Stimulated activated CD4-positive, alpha-beta T cell treated with anti-CD3 and anti-CD28 coated beads, Interleukin-12 subunit alpha, Interleukin-12 subunit beta, amount 100 ng/mL, for 24 hours (primary cell): ENCODE results near the gene CPEB4.

Source experiments
- DNase-seq, 2 experiments: peaks; one replicate each; pipeline ENCODE4 v3.0.0-alpha.2; 2020; ENCODE audit warnings: low read depth in 2 of 2

The CPEB4 gene

DNA sequence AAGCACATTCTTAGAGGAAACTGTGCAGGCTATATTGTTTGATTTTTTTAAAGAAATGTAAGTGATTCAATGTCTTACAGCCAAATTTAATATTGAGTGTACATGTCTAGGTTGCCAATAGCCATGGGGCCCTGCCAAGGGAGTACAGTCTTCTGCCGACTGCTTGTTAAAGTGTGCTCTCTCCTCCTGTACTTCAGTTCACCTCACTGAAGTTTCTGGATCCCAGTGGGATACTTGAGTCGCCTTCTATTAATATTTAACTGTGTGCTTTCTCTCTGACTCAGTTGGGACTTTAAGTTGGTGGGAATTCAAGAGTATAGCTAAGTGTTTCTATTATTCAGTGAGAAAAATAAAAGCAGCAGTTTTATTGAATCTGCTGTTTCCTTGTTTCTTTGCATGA, 56.4 kb downstream of the CPEB4 start:
- no peak for DNase-seq

DNA sequence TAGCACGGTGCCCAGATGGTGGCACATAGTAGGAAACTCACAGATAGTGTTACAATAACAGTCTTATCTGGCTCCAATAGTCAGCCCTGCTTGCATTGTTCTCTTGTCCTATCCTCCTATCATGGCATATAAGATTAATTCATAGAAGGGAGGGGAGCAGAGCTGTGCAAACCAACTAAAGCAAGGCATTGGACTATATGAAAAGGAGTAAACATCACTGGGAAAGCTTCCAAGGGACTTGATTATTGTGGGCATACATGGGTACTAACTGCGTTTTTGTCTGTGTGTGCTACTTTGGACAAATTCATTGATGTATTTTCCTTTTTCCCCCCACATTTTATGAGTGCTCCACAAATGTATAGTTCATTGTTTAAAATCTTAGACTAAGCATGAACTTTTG, 57.0 kb downstream of the CPEB4 start:
- no peak for DNase-seq

DNA sequence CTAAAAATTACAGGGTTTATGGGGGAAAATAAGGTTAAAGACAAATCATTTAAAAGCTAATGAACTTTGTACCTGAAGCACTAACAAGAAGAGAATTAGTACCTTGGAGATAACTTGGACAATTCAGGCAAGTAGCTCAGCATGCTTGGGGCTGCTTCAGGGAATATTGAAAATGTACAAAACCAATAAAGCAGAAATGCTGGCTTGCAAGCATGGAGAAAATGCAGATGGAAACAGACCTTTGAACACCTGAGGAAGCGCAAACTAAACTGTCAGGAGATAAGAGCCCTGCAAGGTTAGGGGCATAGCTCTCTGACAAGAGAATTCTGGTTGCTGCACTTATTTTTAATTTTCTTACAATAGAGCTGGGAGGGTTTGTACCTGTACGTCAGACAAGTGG, 58.2 kb downstream of the CPEB4 start:
- no peak for DNase-seq

DNA sequence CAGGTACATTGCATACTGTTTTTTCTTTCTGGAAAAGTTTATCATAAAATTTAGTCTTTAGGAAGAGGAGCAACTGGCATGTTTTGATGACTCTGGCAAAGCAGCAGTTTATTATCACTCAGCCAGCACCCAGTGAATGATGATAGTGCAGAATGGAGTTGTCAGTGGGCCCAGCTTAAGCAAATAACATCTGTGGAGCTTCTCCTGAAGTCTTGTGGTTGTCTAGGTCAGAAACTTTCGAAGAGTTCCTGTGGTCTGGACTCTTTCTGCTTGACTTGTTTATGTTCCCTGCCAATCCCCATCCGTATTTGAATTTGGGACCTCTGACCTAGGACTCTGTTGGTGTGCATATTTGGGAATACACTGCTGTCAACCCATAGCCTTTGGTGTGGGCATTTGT, 62.7 kb downstream of the CPEB4 start:
- no peak for DNase-seq

DNA sequence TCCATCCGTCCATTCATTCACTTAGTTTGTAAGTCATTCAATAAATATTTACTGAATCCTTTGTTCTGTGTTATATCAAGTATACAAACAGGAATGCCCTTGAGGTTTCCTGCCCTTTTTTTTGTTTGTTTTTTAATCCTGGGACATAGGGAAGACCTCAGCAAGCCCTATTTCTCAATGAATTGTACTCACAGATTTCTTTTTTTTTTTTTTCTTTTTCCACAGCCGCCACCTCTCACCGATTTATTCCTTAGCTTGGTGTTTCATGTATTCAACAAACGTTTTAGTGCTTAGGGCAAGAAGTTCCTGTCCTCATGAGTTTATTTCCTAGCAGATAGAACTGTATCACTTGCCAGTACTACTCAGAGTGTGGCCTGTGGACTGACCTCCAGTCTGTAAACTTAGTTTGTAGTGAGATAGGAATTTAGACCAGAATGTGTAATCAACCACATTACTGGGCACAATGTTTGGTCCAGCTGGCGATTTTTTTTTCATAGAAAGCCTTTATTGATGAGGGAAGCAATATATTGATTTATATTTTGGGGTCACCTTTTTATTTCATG, 65.5 kb downstream of the CPEB4 start:
- DNase-seq: no peak

DNA sequence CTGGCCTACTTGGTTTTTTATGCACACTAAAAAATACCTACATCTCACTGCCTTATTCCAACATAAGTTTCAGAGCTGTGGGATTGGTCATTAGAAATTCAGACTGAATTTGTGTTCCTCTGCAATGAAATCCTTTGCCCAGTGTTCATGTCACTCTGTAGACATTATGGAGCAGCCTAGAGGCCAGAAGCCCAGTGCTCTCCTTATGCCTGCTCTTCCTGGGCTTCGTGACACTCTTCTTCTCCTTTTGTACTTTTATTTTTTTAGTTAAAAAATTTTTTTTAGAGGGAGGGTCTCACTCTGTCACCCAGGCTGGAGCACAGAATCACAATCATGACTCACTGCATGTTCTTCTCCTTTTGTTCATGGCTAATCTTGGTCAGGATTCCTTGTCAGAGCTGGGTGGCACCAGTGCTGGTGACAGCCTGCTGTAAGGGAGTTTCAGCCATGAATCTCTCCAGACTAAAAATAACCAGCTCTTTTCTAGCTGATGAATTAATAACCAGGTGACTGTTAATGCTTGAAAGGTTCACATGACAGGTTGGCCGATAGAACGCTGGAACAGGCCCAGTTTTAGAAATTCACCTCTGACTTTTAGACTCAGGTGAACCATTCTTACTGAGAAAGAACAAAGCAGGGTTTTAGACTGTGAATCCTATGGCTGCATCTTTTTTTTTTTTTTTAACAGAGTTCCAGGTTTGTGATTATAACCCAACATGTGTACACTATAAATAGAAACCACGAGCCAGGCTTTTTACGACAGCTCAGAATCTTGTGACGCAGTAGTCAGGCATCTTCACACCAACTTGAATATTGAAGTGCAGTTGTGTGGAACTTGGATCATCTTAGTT, 66.7 kb downstream of the CPEB4 start:
- DNase-seq: no peak

DNA sequence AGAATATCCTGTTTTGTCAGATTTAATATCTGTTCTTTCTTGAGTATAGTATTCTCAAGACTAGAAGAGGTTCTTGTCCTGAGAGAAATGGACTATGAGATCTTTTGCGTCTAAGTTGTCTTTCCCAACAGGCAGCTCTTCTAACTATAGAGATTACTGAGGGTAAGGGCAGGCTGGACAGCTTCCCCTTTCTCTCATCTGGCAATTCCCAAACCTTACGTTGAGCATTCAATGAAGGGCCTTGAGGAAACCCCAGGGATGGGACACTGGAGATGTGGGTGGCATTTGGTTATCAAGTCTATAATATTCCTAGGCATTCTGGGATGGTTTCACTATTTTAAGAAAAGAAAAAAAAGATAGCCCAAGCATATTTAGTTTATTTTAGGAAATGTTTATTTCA, 72.8 kb downstream of the CPEB4 start:
- no peak for DNase-seq

DNA sequence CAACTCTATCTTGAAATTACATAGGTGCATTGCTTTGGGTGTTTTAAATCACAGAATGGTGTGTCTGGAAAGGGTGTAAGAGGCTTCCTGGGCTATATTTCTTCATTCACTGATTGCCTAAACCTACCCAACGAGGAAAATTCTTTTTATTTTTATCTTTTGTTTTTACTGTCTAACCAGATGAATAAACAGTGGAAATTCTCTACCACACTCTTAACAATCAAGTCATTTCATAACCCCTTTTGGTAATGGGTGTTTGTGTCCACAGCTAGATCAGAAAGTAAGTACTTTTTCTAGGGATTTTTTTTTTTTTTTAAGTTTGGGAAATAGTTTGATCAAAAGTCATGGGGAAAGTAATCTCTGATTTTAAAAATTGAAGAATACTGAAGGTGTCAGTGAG, 73.3 kb downstream of the CPEB4 start:
- no peak for DNase-seq

DNA sequence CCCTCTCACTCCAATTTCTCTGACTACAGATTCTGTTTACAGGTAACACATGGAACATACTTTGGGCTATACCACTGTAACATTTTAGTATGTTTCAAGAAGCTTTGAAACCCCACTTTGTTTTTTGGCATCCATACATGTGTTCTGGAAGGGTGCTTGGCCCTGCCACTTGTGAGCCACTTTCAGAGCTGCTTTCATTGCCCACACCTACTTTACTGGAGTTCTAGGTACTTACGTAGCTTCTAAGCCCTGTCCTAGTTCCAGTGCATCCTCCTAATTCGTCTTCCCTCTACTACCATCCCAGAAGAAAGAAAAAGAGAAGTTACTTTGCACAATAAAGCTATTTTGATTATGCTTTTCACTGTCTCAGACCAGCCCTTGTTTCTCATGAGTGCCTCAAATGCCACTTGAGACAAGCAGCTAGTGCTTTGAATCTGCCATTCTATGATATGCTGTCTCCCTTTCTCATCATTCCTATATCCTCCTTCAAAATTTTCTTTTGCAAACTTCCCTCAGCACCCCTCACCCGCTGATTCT, 74.4 kb downstream of the CPEB4 start:
- DNase-seq: no peak

DNA sequence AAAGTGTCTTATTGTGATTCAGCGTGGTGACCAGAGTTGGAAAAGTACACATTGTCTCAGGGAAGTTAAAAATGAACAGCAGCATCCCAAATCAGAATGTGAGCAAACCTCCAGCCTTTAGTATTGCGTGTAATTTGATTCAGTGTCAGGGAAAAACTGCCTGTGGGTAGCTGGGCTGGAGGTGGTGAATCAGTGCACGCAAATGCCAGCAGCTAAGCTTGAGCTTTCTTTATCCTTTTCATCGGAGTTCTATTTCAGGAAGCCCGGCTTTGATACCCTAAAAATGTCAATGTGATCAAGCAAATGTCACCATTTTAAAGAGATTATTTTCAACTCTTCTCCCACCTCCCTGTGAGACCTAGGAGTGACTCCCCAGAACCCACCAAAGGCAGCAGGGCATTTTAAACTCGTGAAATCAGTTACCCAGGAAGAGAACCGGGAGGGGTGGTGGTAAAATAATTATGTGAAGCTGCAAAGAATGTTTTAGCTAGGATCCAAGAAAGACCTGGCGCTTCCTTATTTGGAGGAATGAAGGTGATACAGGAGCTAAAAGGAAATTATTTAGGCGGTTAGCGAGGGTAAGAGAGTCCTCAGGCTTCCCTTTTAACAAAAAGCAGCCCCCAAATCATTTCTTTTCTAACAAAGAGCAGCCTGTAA, 75.2 kb downstream of the CPEB4 start:
- no peak for DNase-seq

DNA sequence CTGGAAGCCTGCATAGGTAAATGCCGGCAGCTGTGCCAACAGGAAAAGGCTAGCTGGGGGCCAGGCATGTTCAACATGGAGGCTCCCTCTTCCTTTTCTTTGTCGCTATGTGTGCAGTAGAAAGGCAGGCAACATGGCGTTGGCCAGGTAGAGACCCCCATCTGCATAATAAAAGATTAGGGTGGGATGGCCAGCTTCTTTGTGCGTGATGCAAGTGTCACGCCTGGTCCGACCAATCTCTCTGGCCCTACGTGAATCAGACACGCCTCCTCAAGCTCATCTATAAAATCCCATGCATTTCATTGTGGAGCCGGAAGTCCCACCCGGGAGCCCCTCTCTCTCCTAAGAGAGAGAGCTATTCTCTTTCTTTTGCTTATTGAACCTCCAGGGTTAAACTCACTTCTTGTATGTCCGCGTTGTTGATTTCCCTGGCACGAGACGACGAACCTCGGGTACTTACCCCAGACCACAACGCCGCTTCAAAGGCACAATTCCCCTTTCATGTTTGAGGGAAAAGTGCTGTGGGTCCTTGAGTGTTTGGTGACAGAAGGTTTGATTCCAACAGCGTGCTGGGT, 75.8 kb downstream of the CPEB4 start:
- DNase-seq: no peak

DNA sequence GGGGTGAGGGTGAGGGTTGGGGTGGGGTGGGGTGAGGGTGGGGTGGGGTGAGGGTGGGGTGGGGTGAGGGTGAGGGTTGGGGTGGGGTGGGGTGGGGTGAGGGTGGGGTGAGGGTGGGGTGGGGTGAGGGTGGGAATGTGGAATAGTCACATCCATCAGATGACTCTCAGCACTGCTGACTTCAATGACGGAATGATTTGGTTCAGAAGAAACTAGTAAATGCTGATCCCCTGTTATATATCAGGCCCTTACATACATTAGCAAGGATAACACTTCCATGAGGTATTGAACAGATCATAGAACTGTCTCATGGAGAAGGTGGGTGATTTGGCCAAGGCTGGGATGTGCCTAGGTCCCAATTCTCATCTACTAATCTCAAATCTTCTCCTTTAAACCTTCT, 76.4 kb downstream of the CPEB4 start:
- no peak for DNase-seq

DNA sequence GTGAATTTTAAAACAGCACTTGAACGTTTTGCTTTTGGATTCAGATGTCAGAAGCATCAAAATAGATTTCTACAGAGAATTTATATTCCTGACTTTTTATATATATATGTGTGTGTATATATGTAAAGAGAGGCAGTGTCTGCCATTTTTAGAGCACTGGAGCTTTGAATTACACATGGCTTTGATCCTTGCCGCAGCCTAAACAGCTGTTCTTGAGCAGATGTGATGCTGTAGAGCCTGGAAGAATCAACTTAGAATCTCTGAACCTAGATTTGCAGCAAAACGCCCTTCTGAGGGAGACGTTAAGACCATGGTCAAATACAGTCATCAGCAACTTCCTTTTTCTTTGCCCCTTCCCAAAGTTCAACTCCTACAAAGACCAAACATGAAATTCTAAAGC, 79.1 kb downstream of the CPEB4 start:
- DNase-seq: no peak

DNA sequence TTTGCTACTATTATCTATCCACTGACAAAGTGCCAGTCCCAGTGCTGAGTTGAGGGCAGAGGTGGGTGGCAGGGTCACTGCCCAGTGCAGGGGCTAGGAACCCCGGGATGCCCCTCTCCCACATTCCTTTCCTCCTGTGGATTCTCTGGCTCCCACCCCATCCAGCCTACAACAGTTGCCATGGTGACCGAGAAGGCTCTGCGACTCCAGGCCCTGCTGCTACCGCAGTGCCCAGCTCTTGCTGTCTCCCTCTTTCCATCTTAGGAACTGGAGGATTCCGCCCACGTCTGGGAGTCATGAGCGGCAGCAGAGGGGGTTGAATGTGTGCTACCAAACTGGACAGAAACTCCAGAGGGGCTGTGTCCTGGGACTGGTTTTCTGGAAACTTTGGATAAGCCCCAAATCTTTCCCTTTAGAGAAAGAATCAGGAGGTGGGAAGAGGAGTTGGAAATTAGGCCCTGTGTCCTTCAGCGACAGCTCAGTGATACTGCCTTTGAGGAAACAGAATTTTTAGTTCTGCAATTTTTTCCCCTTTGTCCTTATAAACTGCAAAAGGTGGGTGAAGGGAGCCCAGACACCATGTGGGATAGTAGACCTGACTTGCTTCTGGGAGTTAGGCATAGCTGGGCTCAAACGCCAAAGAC, 80.1 kb downstream of the CPEB4 start:
- no peak for DNase-seq

DNA sequence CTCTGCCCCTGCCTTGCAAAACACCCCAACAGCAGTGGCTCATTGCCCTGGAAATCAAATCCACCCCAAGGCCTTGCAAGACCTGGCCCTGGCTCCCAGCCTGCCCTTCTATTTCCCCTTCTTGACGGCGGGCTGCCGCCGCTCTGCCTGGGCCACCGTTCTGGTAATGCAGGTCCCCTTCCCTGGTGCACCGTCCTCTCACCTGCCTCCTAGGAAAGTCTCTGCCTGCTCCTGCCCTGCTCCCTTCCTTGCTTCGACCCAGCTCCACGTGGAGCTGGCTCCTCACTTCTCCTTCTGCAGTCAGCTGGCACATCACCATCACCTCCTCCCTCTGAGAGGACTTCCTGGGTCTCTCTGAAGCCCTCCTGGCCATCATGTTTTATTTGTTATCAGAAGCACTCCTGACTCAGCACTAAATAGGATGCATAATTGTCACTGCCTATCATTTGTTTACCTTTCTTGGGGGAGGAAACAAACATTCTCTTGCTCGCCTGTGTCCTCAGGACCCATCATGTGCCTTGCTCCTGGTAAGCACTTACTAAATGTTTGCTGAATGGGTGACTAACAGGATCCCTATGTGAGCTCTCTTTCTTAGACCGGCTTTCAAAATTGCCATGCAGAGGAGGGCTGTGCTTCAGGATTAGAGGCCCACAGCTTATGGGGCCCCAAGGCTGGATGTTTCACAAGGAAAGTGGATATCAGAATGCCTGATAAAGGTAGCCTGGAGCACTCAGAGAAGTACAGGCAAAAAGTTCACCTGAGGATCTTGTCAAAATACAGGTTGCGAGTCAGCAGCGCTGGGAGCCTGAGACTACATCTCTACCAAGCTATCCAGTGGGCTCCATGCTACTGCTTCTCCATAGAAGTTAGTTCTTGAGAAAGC, 81.3 kb downstream of the CPEB4 start:
- DNase-seq: no peak

DNA sequence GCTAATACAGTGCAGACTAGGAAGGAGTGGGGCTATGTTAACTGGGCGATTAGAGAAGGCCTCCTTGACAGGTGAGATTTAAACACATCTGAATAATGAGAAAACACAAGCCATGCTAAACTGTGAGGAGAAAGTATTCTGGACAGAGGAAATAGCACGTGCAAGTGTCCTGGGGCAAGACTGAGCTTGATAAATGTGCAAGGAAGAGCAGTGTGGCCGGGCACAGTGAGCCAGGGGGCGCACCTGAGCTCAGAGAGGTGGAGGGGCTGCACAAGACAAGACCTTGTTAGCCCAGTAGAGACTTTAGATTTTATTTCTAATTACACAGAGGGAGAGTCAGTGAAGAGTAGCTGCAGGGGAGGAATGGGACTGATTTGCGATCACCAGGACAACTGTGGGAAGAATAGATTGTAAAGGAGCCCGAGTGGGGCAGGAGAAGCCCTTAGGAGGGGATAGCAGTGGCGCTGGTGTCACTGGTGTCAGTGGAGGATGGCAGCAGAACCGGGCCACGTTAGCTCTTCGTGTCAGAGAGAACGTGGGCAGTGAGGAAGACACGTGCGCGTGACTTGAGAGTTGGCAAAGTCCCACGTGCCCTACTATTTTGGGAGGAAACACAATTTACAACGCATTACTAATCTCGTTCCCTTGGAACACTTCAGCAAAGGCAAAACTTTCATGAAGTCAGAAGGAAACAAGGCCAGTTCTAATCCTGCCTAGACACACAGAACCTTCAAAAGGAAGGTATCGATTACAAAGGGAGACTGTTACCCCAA, 82.9 kb downstream of the CPEB4 start:
- DNase-seq: no peak

DNA sequence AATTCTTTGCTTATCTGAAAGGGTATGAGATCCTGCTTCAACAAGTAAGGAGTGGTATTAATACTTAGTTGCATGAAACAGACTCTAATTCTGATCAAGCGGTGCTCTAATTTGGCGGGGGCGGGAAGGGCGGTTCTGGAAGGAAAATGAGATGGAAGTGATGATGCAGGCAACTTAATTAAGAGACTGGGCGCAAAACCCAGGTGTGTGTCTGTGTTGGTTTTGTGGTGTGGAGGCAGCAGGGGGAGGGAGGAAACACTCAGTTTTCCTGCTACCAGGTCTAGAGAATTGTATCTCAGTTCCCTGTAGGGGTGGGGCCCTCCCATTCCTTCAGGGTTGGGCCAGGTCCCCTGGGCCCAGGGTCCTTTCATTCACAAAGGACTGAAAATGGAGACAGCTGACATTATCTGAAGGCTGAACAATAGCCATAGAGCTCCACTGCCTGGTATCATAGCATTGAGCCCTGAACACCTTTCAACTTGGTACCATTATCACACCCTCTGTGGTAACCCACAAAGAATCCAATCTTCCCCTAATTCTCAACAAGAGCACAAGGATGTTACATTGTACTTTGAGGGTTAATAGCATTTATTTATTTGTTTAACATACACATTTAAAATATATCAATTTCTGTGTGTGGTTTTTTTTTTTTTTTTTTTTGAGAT, 83.7 kb downstream of the CPEB4 start:
- no peak for DNase-seq

DNA sequence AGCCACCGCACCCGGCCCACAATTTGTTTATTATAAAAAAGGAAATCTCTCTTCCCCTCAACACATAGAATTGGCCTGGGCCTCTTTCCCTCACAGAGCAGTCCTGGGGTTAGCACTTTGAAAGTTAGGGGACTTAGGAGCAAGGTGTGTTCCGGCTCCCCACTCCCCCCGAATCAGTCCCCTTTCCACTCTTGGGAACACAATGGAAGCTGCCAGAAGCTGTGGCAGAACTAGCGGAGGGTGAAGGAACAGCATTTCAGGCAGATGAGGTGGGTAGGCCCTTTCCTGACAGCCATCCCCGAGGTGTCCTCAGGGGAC, 84.4 kb downstream of the CPEB4 start:
- DNase-seq: no peak

DNA sequence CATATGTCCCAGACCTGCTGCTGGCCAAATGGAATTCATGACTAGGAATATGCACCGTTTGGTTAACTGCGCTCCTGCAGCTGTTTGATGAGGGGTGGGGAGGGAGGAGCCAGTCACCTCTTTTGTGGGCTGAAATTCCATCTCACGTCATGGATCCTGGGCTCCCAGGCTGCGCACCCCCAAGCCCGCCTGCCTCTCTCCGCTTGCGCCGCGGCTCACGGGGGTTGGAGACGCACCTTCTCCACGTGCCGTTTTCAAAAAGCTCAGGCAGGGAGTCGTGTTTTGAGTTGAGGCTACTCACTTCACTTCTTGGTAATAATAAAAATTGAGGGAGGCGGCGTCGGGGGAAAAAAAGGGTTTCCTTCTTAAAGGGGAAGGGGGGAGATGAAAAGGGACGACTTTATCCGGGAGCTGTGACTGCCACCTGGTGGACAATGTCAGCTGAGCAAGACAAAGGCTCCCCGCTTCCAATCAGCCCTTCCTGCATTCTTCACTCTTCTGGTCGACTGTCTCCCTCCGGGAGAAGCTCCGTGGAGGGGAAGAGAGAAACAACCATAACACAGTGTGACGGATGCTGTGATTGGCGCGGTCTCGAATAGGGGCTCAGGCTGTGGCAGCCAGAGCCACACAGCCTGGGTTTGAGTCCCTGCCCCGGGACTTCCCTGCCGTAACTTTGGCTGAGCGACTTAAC, 84.9 kb downstream of the CPEB4 start:
- DNase-seq: peak; percentile 54 to 74
